Muscle layer of duodenum (tissue), 2 donors: ENCODE data around the gene CDH8.

Experiments used
- H3K27ac ChIP-seq: one replicate; pipeline ENCODE4 v1.7.0; 2013; ENCODE audit warnings: mild to moderate bottlenecking, low read length
- H3K27me3 ChIP-seq: one replicate; pipeline ENCODE4 v1.7.0; 2013; ENCODE audit warnings: low read depth, mild to moderate bottlenecking, control low read depth, low read length
- H3K36me3 ChIP-seq, 2 donors: one replicate each; pipeline ENCODE4 v1.7.0; 2013; ENCODE audit warnings: low read length in 2 of 2, control low read depth in 1 of 2, mild to moderate bottlenecking in 1 of 2; ENCODE audit not compliant: insufficient read depth in 2 of 2, control insufficient read depth in 1 of 2
- H3K4me1 ChIP-seq, 2 donors: one replicate each; pipeline ENCODE4 v1.7.0; 2013; ENCODE audit warnings: low read length in 2 of 2, mild to moderate bottlenecking in 2 of 2, control low read depth in 1 of 2, moderate library complexity in 1 of 2; ENCODE audit not compliant: insufficient read depth in 2 of 2, control insufficient read depth in 1 of 2
- H3K4me3 ChIP-seq, 2 donors: one replicate each; pipeline ENCODE4 v1.7.0; 2013; ENCODE audit warnings: low read length in 2 of 2, low read depth in 1 of 2, mild to moderate bottlenecking in 1 of 2
- H3K9me3 ChIP-seq, 2 donors: one replicate each; pipeline ENCODE4 v1.7.0; 2013; ENCODE audit warnings: low read length in 2 of 2, control low read depth in 1 of 2, mild to moderate bottlenecking in 1 of 2; ENCODE audit not compliant: control insufficient read depth in 1 of 2
- donor health status: healthy.

The CDH8 gene

DNA sequence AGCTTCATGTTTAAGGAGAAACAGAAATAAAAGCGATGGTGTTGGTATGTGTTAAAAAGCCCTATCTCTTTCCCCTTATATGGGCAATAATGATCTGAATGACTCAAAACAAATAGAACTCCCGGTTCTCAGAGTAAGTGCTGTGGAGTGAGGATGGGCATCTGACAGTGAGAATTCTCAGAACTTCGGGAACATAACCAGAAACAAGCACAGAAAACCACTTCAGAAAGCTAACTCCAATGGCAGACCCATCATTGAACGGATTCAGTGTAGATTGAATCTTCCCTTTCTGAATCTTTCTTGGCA, 67.2 kb downstream of the CDH8 start:
- H3K4me3 ChIP-seq: no peak overlapping the region
- no peak overlapping the region for H3K27ac ChIP-seq
- H3K36me3 ChIP-seq: no peaks in the 10 kb centered on the region
- peaks cover 0 to 3% of the 10 kb centered on the region in 2 donors for H3K9me3 ChIP-seq
- no peaks in the 10 kb centered on the region for H3K4me1 ChIP-seq
- H3K27me3 ChIP-seq: no peaks in the 10 kb centered on the region

- Histone ChIP-seq H3K9me3 (peaks cover 0 to 3% of the 10 kb centered on the region in 2 donors), H3K36me3 (no peaks in the 10 kb centered on the region), H3K27ac (no peak overlapping the region), H3K4me1 (no peaks in the 10 kb centered on the region), H3K4me3 (no peak overlapping the region), H3K27me3 (no peaks in the 10 kb centered on the region)
Measured at GRCh38 chr16:61968242-61969076, 67.8 kb downstream of the CDH8 start.

DNA sequence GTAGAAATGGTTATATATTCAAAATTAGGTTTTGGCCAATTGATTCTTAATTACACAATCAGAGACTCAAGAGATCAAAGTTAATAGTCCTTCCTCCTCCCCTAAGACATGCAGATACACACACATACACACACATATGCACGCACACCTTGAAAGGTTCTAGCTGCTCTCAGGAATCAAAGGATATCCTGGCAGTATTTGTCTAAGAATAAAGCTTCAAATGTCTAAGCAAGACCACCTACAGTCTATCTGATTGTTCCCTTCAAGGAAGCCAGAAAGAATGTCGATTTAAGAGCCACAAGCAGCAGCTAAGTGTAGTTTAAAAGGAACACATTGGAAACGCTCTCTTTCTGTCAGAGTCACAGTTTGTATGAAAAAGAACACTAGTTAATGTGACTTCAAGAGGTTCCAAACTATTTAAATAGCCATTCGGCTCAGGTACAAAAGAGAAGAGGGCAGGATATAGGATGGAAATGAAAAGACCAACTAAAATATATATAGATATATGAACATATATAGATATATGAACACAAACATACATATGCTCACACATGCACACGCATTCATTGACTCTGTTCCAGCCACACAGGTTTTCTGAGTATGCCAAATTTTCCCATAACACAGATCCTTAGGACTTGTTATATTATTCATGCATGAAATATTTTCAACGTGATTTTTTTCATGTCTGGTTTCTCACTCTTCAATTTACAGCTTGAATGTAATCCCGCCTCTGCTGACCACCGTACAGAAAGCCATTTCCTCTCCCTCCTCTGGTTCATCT, 79.0 kb downstream of the CDH8 start:
- no peaks in the 10 kb centered on the region for H3K4me1 ChIP-seq

DNA sequence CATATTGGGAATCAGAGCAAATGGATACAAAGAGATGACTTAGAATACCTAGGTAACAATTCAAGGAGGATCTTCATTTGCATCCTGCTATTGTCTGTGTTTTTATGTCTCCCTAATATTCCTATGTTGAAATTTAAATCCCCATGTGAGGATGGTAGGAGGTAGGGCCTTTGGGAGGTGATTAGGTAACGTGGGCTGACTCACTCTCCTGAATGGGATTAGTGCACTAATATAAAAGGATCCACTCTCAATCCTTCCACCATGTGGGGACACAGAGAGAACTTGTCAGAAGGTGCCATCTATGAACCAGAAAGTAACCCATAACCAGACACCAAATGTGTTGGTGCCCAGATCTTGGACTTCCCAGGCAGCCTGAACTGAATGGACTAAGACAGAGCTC, 83.4 kb downstream of the CDH8 start:
- Histone ChIP-seq H3K4me3 (no peak overlapping the region), H3K27me3 (no peaks in the 10 kb centered on the region), H3K36me3 (no peaks in the 10 kb centered on the region), H3K4me1 (no peaks in the 10 kb centered on the region), H3K27ac (no peak overlapping the region), H3K9me3 (no peaks in the 10 kb centered on the region)

More for the DNA sequence above, 79.0 kb downstream of the CDH8 start:
- Histone ChIP-seq H3K4me3 (no peak overlapping the region), H3K36me3 (no peaks in the 10 kb centered on the region), H3K9me3 (peaks cover 0 to 2% of the 10 kb centered on the region in 2 donors), H3K27ac (no peak overlapping the region), H3K27me3 (no peaks in the 10 kb centered on the region)

DNA sequence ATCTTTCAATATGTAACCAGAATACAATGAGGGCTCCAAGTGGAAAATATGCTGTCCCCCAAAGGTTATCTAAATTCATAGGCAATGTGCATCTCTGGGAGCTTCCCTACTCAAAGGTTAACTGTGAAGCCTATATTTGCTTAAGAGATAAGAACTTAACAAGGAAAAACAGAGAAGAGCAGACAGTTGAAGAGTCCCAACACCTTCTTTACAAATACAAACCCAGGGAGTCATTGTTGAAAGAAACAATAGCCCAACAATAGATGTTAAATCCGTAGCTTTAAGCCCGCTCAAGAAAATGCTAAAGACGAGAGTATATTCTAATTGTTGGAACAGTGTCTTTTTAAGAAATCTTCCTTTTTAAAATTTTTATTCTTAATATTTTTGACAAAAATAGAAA, 87.8 kb downstream of the CDH8 start:
- Histone ChIP-seq H3K27ac (no peak overlapping the region), H3K36me3 (no peaks in the 10 kb centered on the region), H3K4me1 (no peaks in the 10 kb centered on the region), H3K27me3 (no peaks in the 10 kb centered on the region), H3K4me3 (no peak overlapping the region), H3K9me3 (no peaks in the 10 kb centered on the region)

DNA sequence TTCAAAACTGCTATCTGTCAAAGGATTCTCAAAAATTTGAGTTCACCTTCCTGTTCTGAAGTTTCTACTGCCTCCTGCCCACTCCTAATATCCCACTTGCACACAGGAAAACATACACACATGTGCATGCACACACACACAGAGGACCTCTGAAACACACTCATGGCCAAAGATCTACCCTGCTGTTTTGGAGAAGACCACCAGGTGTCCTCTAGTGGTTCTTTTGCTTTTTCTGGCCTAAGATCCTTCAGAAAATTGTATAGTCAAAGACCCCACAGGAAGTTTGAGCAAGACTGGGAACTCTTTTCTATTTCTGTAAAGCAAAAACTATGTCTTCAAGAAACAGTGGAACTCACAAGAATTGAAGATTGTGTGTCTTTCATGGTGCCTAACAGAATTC, 90.2 kb downstream of the CDH8 start:
- Histone ChIP-seq H3K9me3 (no peaks in the 10 kb centered on the region), H3K4me1 (no peaks in the 10 kb centered on the region), H3K36me3 (no peaks in the 10 kb centered on the region), H3K27me3 (no peaks in the 10 kb centered on the region), H3K4me3 (no peak overlapping the region), H3K27ac (no peak overlapping the region)

DNA sequence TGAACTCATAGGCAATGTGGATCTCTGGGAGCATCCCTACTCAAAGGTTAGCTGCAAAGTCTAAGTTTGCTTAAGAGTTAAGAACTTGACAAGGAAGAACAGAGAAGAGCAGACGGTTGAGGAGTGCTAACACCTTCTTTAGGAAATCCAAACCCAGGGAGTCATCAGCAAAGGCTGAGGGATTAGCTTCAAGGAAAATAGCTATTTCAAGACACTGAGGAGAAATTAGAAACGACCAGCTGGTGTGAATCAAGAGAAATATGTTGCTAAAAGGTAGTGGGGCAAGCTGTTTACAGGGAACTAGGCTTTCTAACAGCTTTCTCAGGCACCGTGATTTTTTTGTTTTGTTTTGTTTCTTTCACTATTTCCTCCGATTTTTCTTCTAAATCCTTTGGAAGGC, 90.7 kb downstream of the CDH8 start:
- Histone ChIP-seq H3K36me3 (no peaks in the 10 kb centered on the region), H3K27ac (no peak overlapping the region), H3K9me3 (no peaks in the 10 kb centered on the region), H3K4me3 (no peak overlapping the region), H3K27me3 (no peaks in the 10 kb centered on the region), H3K4me1 (no peaks in the 10 kb centered on the region)

DNA sequence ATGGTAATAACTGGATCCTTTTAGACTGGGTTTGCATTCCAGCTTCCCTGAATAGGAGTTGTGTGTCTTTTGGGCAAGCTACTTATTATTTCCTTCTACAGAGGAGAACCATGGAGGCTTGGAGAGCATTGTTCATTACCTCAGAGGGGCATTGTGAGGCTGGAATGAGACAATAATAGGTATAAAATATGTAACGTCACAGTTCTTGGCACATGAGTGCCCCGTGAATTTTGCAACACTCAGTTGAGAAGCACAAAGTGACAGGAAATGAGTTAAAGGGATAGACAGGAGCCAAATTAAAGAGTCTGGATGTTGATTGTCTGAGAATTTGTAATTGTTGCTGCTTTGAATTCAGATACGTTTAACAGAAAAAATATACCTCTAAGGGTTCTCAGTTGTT, 92.2 kb downstream of the CDH8 start:
- no peak overlapping the region for H3K27ac ChIP-seq
- H3K4me1 ChIP-seq: no peaks in the 10 kb centered on the region
- H3K4me3 ChIP-seq: no peak overlapping the region
- no peaks in the 10 kb centered on the region for H3K36me3 ChIP-seq
- H3K9me3 ChIP-seq: no peaks in the 10 kb centered on the region
- H3K27me3 ChIP-seq: no peaks in the 10 kb centered on the region

DNA sequence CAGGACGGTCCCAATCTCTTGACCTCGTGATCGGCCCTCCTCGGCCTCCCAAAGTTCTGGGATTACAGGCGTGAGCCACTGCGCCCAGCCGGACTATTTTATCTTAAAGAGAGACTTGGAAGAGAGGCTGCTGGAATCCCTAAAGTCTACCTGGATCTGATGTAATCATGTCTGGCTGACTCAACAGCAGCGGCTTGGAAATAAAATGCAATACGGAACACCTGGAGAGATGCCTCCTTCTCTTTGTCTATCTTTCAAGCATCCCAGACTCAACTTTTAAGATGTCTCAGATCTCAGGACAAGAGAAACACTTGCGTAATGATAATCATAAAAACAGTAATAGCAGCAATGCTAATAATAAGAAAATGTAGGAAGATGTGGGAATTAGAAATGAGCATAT, 95.6 kb downstream of the CDH8 start:
- Histone ChIP-seq H3K36me3 (no peaks in the 10 kb centered on the region), H3K9me3 (no peaks in the 10 kb centered on the region), H3K4me1 (no peaks in the 10 kb centered on the region), H3K4me3 (no peak overlapping the region), H3K27ac (no peak overlapping the region), H3K27me3 (no peaks in the 10 kb centered on the region)

DNA sequence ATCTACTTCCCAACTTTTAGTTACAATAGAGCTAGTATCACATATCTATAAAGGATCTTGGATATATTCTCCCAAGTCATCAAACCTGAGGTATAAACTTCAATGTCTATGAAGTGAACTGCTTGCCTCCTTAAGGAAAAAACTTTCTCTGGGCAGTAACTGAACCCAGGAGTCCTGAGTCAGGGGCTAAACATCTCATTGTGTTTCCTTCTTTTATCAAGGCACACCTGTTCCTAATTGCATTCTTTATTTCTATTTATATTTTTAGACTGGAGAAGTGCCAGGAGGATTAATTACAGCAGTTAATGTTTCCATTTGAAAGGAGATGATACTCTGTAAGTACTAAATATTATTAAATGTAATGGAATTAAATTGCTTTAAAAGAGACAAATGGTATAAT, 98.6 kb downstream of the CDH8 start:
- Histone ChIP-seq H3K36me3 (no peaks in the 10 kb centered on the region), H3K4me3 (no peak overlapping the region), H3K27me3 (no peaks in the 10 kb centered on the region), H3K27ac (no peak overlapping the region), H3K4me1 (no peaks in the 10 kb centered on the region), H3K9me3 (no peaks in the 10 kb centered on the region)

- no peak overlapping the region for H3K27ac ChIP-seq
- no peaks in the 10 kb centered on the region for H3K9me3 ChIP-seq
- H3K4me1 ChIP-seq: no peaks in the 10 kb centered on the region
- no peaks in the 10 kb centered on the region for H3K27me3 ChIP-seq
- no peaks in the 10 kb centered on the region for H3K36me3 ChIP-seq
- no peak overlapping the region for H3K4me3 ChIP-seq
Measured at GRCh38 chr16:61936522-61936921, 99.7 kb downstream of the CDH8 start.
